ENCODE data around the gene CCDC85A. TPM values are rescaled to one million over a fixed set of nuclear protein-coding genes. Genes with fewer than 3 reads are reported as not detected.

CCDC85A gene
- total and polyA plus RNA-seq, 2 of the 4 experiments (the other 2 are of a cell fraction): 1.1 to 2.2 TPM

- Histone ChIP-seq H3K36me3 (ENCODE audit: control insufficient read depth, insufficient read depth, low read length) (no peaks in the 10 kb centered on the region), H2BK15ac (ENCODE audit: low read depth, low read length) (no peak overlapping the region), H4K91ac (ENCODE audit: insufficient read depth, low read depth, low read length) (no peak overlapping the region), H3K79me1 (ENCODE audit: low read depth in 1 of 2, low read length in 2 of 2) (no peaks in the 10 kb centered on the region), H2AK5ac (ENCODE audit: low read depth, low read length) (no peak overlapping the region), H3K23ac (ENCODE audit: low read depth, low read length) (no peak overlapping the region), H4K20me1 (ENCODE audit: insufficient read depth, low read length) (no peaks in the 10 kb centered on the region), H3K27me3 (ENCODE audit: control insufficient read depth, insufficient read depth, low read length) (no peaks in the 10 kb centered on the region), H3K9me1 (ENCODE audit: insufficient read depth, low read length) (no peaks in the 10 kb centered on the region), H3K4me1 (ENCODE audit: control insufficient read depth, insufficient read depth, low read length) (no peaks in the 10 kb centered on the region), H2AK9ac (replicated peaks; ENCODE audit: low read depth, low read length, poor library complexity) (no peak overlapping the region), H3K14ac (replicated peaks; ENCODE audit: low read depth, low read length) (no peak overlapping the region), H3K9me3 (ENCODE audit: control insufficient read depth, insufficient read depth, low read length) (no peaks in the 10 kb centered on the region), H3K4me3 (ENCODE audit: insufficient read depth, low read depth, low read length) (no peak overlapping the region), H2AFZ (replicated peaks; ENCODE audit: low read length, poor library complexity) (no peak overlapping the region), H3K4me2 (ENCODE audit: low read depth, low read length) (no peak overlapping the region), H4K5ac (ENCODE audit: low read depth, low read length) (no peak overlapping the region), H3K9ac (ENCODE audit: low read depth, low read length) (no peak overlapping the region), H4K8ac (ENCODE audit: low read depth in 2 of 2, low read length in 2 of 2) (no peak overlapping the region), H2BK120ac (ENCODE audit: low read depth, low read length) (no peak overlapping the region), H3K27ac (ENCODE audit: insufficient read depth, low read length) (no peak overlapping the region), H3K18ac (ENCODE audit: low read depth, low read length) (no peak overlapping the region), H3K4ac (ENCODE audit: low read depth, low read length) (no peak overlapping the region), H2BK20ac (ENCODE audit: low read depth, low read length) (no peak overlapping the region), H3K56ac (ENCODE audit: extremely low read depth, insufficient read depth, low read length) (no peak overlapping the region), H2BK5ac (ENCODE audit: low read depth, low read length, poor library complexity, severe bottlenecking) (no peak overlapping the region)
- POLR2A ChIA-PET (ENCODE audit: unreplicated experiment): no interaction called here
- CTCF ChIA-PET: no interaction called here
- no TSS peak for BruUV-seq (replicated peaks)
- TF ChIP-seq POLR2A (IDR thresholded peaks at IDR 0.05; ENCODE audit: low read depth, low read length) (no peak), RCOR1 (IDR thresholded peaks at IDR 0.05; ENCODE audit: insufficient replicate concordance, low read length) (no peak), CHD1 (IDR thresholded peaks at IDR 0.05; ENCODE audit: low read depth, low read length) (no peak)
- ATAC-seq (ENCODE audit: low read depth): no peak
- in situ Hi-C loops (cut with MboI; ENCODE audit: low sequenced_read_pairs) (no loop called here), intact Hi-C loops (cut with micrococcal nuclease) (no loop called here), dilution Hi-C loops (cut with HindIII; ENCODE audit: low sequenced_read_pairs, unreplicated experiment) (no loop called here)
- WGBS, 2 experiments (ENCODE audit: extremely low coverage in 2 of 2, insufficient read length in 1 of 2): no CpG with 5 or more reads among the region's 1 CpG
- DNase-seq: no peak
Observed at GRCh38 chr2:56206250-56206649, 22.5 kb downstream of the CCDC85A start.

Data from IMR-90 (cell line).